HCT116 (cell line): ENCODE data around the gene ATP1A2.

Source experiments
- CEBPB ChIP-seq: IDR thresholded peaks from 2 replicates; pipeline ENCODE4 v1.6.1; 2012; ENCODE audit warnings: low read depth
- EGR1 ChIP-seq: IDR thresholded peaks from 2 replicates; pipeline ENCODE4 v1.6.1; 2012; ENCODE audit warnings: low read depth
- TF ChIP-seq, protein P1 (sequence below), 3 experiments: fragments of 200-600 bp in 1 of 3; sonication (generic) in 1 of 3; IDR thresholded peaks in 2 of 3; conservative IDR thresholded peaks in 1 of 3; 2 replicates each; pipeline ENCODE4 v1.5.1; 2012 to 2017; ENCODE audit warnings: low read depth in 2 of 3, low read length in 2 of 3, antibody characterized with exemption in 1 of 3, borderline replicate concordance in 1 of 3, control low read depth in 1 of 3, mild to moderate bottlenecking in 1 of 3, mixed read lengths in 1 of 3, mixed run types in 1 of 3, moderate library complexity in 1 of 3; ENCODE audit not compliant: insufficient read depth in 1 of 3

DNA sequence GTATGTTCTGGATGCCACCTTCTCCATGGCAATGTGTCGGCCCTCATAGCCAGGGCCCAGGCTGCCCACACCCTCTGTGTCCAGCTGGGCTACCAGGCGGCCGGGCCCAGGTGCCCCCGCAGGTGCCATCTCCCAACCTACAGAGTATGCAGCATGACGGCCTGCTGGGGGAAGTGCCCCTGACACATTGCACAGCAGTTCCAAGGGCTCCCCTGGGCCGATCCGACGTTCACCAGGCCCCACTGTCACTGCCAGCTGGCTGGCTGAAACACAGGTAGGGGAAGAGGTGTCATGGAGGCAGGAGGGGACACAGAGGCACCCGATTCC, 22.5 kb upstream of the ATP1A2 start:
- TF ChIP-seq, protein P1, sequence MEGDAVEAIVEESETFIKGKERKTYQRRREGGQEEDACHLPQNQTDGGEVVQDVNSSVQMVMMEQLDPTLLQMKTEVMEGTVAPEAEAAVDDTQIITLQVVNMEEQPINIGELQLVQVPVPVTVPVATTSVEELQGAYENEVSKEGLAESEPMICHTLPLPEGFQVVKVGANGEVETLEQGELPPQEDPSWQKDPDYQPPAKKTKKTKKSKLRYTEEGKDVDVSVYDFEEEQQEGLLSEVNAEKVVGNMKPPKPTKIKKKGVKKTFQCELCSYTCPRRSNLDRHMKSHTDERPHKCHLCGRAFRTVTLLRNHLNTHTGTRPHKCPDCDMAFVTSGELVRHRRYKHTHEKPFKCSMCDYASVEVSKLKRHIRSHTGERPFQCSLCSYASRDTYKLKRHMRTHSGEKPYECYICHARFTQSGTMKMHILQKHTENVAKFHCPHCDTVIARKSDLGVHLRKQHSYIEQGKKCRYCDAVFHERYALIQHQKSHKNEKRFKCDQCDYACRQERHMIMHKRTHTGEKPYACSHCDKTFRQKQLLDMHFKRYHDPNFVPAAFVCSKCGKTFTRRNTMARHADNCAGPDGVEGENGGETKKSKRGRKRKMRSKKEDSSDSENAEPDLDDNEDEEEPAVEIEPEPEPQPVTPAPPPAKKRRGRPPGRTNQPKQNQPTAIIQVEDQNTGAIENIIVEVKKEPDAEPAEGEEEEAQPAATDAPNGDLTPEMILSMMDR (IDR thresholded peaks at IDR 0.05 in 2 of 3, conservative IDR thresholded peaks at IDR 0.05 in 1 of 3; ENCODE audit: borderline replicate concordance in 1 of 3, insufficient read depth in 1 of 3, low read depth in 2 of 3, low read length in 2 of 3), result no peak
- TF ChIP-seq CEBPB, result no peak
- TF ChIP-seq EGR1, result no peak
